BLaER1 treated with 17β-estradiol and CSF1 and Interleukin-3, amounts not matched to agents 10 nM and 100 nM (cell line): ENCODE data around the gene IL17B.

Experiments
- H3K27ac ChIP-seq, 11 experiments: shearing (Covaris generic); formaldehyde crosslinking; 2 replicates each; pipeline ENCODE4 v1.8.1; 2022
- H3K27me3 ChIP-seq, 11 experiments: shearing (Covaris generic); formaldehyde crosslinking; 2 replicates each; pipeline ENCODE4 v1.8.1; 2022
- H3K36me3 ChIP-seq, 11 experiments: shearing (Covaris generic); formaldehyde crosslinking; 2 replicates each; pipeline ENCODE4 v1.8.1; 2022
- H3K4me1 ChIP-seq, 10 experiments: shearing (Covaris generic); formaldehyde crosslinking; 2 replicates each; pipeline ENCODE4 v1.8.1; 2022
- H3K4me2 ChIP-seq, 11 experiments: shearing (Covaris generic); formaldehyde crosslinking; 2 replicates each; pipeline ENCODE4 v1.8.1; 2022
- H3K4me3 ChIP-seq, 10 experiments: shearing (Covaris generic); formaldehyde crosslinking; 2 replicates each; pipeline ENCODE4 v1.8.1; 2022
- H3K9ac ChIP-seq, 11 experiments: shearing (Covaris generic); formaldehyde crosslinking; 2 replicates each; pipeline ENCODE4 v1.8.1; 2022
- H3K9me3 ChIP-seq, 11 experiments: shearing (Covaris generic); formaldehyde crosslinking; replicated peaks in 1 of 11; 2 replicates each; pipeline ENCODE4 v1.8.1; 2022
- H4K20me1 ChIP-seq, 11 experiments: shearing (Covaris generic); formaldehyde crosslinking; 2 replicates each; pipeline ENCODE4 v1.8.1; 2022
- Cebpa-rat ChIP-seq, 11 experiments: shearing (Covaris generic); IDR thresholded peaks; 2 replicates each; pipeline ENCODE4 v1.8.1; 2022

IL17B gene

GRCh38 chr5:149386166-149386565 is 7.1 kb upstream of the IL17B start:
- H3K27ac ChIP-seq, result no peak overlapping the region
- H4K20me1 ChIP-seq, result no peaks in the 10 kb centered on the region
- no peaks in the 10 kb centered on the region for H3K36me3 ChIP-seq
- peaks cover 6 to 31% (median 11%) of the 10 kb centered on the region in 10 experiments; a peak in 19 of 20 replicates for H3K4me1 ChIP-seq
- no peak for TF ChIP-seq Cebpa-rat (IDR thresholded peaks at IDR 0.05)
- no peaks in the 10 kb centered on the region for H3K9me3 ChIP-seq
- peak overlapping the region in 1 of 11 experiments; percentile 53; a peak in 2 of 22 replicates for H3K9ac ChIP-seq
- no peaks in the 10 kb centered on the region for H3K27me3 ChIP-seq
- H3K4me3 ChIP-seq, result no peak overlapping the region
- peak overlapping the region in 5 of 11 experiments; percentile 21 to 53 (median 43); a peak in 3 of 22 replicates for H3K4me2 ChIP-seq

- H3K4me1 ChIP-seq, result peaks cover 4 to 20% (median 10%) of the 10 kb centered on the region in 10 experiments; a peak in 17 of 20 replicates
- no peak overlapping the region for H3K9ac ChIP-seq
- H3K4me2 ChIP-seq, result no peak overlapping the region
- no peaks in the 10 kb centered on the region for H3K27me3 ChIP-seq
- no peak overlapping the region for H3K4me3 ChIP-seq
- no peak for TF ChIP-seq Cebpa-rat (IDR thresholded peaks at IDR 0.05)
- H4K20me1 ChIP-seq, result no peaks in the 10 kb centered on the region
- no peaks in the 10 kb centered on the region for H3K9me3 ChIP-seq
- no peaks in the 10 kb centered on the region for H3K36me3 ChIP-seq
- H3K27ac ChIP-seq, result no peak overlapping the region
Measured at GRCh38 chr5:149383399-149383798, 4.3 kb upstream of the IL17B start.

GRCh38 chr5:149382517-149383220 is 3.6 kb upstream of the IL17B start:
- Histone ChIP-seq H3K27ac (no peak overlapping the region), H3K4me3 (no peak overlapping the region)

GRCh38 chr5:149381986-149382338 is 2.9 kb upstream of the IL17B start:
- Histone ChIP-seq H3K4me2 (0 out of 22 replicates have a peak overlapping the region, but pooled peaks of 1 of the 11 experiments have one; percentile 21), H3K4me3 (no peak overlapping the region), H3K9ac (no peak overlapping the region; a peak in 2 of 22 replicates), H3K4me1 (peaks cover 4 to 19% (median 10%) of the 10 kb centered on the region in 10 experiments; a peak in 16 of 20 replicates), H3K27me3 (no peaks in the 10 kb centered on the region), H3K36me3 (no peaks in the 10 kb centered on the region), H3K9me3 (no peaks in the 10 kb centered on the region), H4K20me1 (no peaks in the 10 kb centered on the region), H3K27ac (no peak overlapping the region)
- no peak for TF ChIP-seq Cebpa-rat (IDR thresholded peaks at IDR 0.05)

More at GRCh38 chr5:149382517-149383220, 3.6 kb upstream of the IL17B start:
- TF ChIP-seq Cebpa-rat (IDR thresholded peaks at IDR 0.05), result no peak
- no peaks in the 10 kb centered on the region for H4K20me1 ChIP-seq
- no peaks in the 10 kb centered on the region for H3K9me3 ChIP-seq
- H3K36me3 ChIP-seq, result no peaks in the 10 kb centered on the region
- H3K9ac ChIP-seq, result no peak overlapping the region
- H3K4me1 ChIP-seq, result peaks cover 4 to 19% (median 10%) of the 10 kb centered on the region in 10 experiments; a peak in 16 of 20 replicates
- H3K27me3 ChIP-seq, result no peaks in the 10 kb centered on the region
- H3K4me2 ChIP-seq, result peak overlapping the region in 1 of 11 experiments; percentile 21; a peak in 1 of 22 replicates

- TF ChIP-seq Cebpa-rat (IDR thresholded peaks at IDR 0.05), result no peak
- Histone ChIP-seq H3K4me2 (no peak overlapping the region), H3K36me3 (0 out of 22 replicates have a peak, but pooled peaks cover 0 to 1% (median 0%) of the 10 kb centered on the region in 11 experiments), H3K9me3 (no peaks in the 10 kb centered on the region), H3K4me3 (no peak overlapping the region), H3K9ac (peak overlapping the region in 1 of 11 experiments; percentile 25; a peak in 3 of 22 replicates), H3K27ac (no peak overlapping the region), H3K4me1 (peaks cover 4 to 19% (median 10%) of the 10 kb centered on the region in 10 experiments; a peak in 16 of 20 replicates), H4K20me1 (no peaks in the 10 kb centered on the region), H3K27me3 (no peaks in the 10 kb centered on the region)
Measured at GRCh38 chr5:149381261-149381985, 2.3 kb upstream of the IL17B start.

GRCh38 chr5:149380466-149381121 is 1.5 kb upstream of the IL17B start:
- H4K20me1 ChIP-seq, result no peaks in the 10 kb centered on the region
- peaks cover 3 to 15% (median 4%) of the 10 kb centered on the region in 10 experiments; a peak in 16 of 20 replicates for H3K4me1 ChIP-seq
- TF ChIP-seq Cebpa-rat (IDR thresholded peaks at IDR 0.05), result no peak
- H3K4me3 ChIP-seq, result no peak overlapping the region
- no peaks in the 10 kb centered on the region for H3K9me3 ChIP-seq
- no peak overlapping the region for H3K4me2 ChIP-seq
- peak overlapping the region in 1 of 11 experiments; percentile 27; a peak in 1 of 22 replicates for H3K9ac ChIP-seq
- no peak overlapping the region for H3K27ac ChIP-seq
- H3K27me3 ChIP-seq, result no peaks in the 10 kb centered on the region
- H3K36me3 ChIP-seq, result 0 out of 22 replicates have a peak, but pooled peaks cover 0 to 5% (median 0%) of the 10 kb centered on the region in 11 experiments

GRCh38 chr5:149379818-149380374 is 804 bp upstream of the IL17B start:
- Histone ChIP-seq H4K20me1 (no peaks in the 10 kb centered on the region), H3K27ac (no peak overlapping the region), H3K4me2 (no peak overlapping the region), H3K4me3 (no peak overlapping the region), H3K27me3 (no peaks in the 10 kb centered on the region), H3K9me3 (no peaks in the 10 kb centered on the region), H3K9ac (no peak overlapping the region; a peak in 1 of 22 replicates), H3K4me1 (peaks cover 0 to 11% (median 0%) of the 10 kb centered on the region in 10 experiments; a peak in 3 of 20 replicates), H3K36me3 (0 out of 22 replicates have a peak, but pooled peaks cover 0 to 5% (median 0%) of the 10 kb centered on the region in 11 experiments)
- no peak for TF ChIP-seq Cebpa-rat (IDR thresholded peaks at IDR 0.05)

GRCh38 chr5:149378241-149378820 is 761 bp downstream of the IL17B start:
- Histone ChIP-seq H3K9ac (no peak overlapping the region; a peak in 1 of 22 replicates), H3K4me3 (no peak overlapping the region), H3K36me3 (peaks cover 0 to 6% (median 0%) of the 10 kb centered on the region in 11 experiments; a peak in 1 of 22 replicates), H3K9me3 (no peaks in the 10 kb centered on the region), H3K4me2 (no peak overlapping the region), H3K27me3 (no peaks in the 10 kb centered on the region), H4K20me1 (no peaks in the 10 kb centered on the region), H3K27ac (no peak overlapping the region), H3K4me1 (peaks cover 0 to 12% (median 0%) of the 10 kb centered on the region in 10 experiments; a peak in 4 of 20 replicates)
- TF ChIP-seq Cebpa-rat (IDR thresholded peaks at IDR 0.05), result no peak
